ENCODE data around the gene PAK4.

The PAK4 gene

GRCh38 chr19:39167461-39168257 is 42.1 kb downstream of the PAK4 start:
- no peak for DNase-seq

DNA sequence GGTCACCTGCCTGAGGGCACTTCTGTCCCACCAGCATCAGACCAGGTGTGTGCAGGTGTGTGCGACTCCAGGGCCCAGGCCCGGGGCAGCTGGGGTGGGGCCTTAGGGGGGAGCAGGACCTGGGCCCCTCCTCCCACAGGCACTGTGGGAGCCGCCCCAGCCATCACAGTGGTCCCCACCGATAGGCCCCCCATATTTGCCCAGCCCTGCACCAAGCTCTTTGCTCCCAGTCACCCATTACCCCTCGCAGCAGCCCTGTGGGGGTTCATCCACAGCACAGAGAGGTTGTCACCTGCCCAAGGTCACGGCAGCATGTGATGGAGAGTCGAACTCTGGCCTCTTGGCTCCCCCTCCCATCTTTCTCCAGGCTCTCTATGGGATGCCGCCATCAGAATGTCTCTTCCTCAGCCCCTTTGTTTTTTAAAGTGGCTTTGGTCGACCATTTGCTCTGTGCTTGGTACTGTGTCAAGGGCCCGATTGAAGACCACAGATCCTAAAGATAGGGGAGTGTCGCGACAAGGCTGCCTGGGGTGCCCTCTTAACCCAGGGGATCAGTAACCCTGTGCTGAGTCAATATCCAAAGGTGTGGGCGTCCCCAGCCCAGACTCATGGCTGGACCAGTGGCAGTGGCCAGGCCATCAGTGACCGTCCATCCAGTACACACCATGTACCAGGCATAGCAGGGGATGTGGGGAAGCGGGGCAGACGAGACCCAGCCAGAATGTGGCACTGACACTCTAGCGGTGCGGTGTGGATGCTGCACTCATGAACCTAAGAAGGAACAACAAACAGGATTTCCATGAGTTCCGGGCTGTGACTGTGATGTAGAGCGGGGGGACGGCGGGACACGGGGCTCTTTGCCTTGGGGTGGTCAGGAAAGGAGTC is 42.9 kb downstream of the PAK4 start:
- DNase-seq: no peak

DNA sequence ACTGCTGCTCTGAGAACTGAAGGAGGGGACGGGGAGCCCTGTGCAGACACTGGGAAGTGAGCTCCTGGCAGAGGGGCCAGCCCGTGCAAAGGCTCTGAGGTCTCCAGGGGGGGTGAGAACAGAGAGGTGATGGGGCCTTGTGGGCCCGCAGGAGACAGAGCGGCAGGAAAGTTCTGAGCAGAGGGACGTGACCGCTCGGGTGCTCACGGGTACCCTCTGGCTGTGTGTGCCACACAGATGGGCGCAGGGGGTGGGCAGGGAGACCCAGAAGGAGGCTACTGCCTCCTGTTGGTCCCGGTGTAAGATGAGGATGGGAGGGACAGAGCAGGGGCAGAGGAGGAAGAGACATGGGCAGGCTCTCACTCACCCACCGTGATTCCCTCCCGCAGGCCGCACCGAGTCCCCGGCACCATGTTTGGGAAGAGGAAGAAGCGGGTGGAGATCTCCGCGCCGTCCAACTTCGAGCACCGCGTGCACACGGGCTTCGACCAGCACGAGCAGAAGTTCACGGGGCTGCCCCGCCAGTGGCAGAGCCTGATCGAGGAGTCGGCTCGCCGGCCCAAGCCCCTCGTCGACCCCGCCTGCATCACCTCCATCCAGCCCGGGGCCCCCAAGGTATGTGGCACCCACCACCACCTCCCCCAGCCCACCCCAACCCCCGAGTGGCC is 43.7 kb downstream of the PAK4 start:
- no peak for DNase-seq

GRCh38 chr19:39170386-39171231 is 45.0 kb downstream of the PAK4 start:
- DNase-seq: no peak

GRCh38 chr19:39171479-39172465 is 46.2 kb downstream of the PAK4 start:
- no peak for DNase-seq

DNA sequence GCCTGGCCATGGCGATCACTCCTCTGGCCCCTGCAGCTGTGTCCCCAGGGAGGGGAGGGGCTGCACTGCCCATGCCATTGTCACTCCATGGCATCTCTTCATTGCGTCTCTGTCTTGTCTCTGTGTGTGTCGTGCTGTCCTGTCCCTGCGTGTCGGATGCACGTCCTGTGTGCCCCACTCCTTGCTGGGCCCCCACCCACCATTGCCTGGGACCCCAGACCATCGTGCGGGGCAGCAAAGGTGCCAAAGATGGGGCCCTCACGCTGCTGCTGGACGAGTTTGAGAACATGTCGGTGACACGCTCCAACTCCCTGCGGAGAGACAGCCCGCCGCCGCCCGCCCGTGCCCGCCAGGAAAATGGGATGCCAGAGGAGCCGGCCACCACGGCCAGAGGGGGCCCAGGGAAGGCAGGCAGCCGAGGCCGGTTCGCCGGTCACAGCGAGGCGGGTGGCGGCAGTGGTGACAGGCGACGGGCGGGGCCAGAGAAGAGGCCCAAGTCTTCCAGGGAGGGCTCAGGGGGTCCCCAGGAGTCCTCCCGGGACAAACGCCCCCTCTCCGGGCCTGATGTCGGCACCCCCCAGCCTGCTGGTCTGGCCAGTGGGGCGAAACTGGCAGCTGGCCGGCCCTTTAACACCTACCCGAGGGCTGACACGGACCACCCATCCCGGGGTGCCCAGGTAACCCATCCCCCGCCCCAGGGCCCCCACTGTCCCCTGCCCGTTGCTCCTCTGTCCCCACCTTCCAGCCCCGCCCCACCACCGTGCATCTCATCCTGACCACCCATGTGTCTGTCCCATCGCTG is 47.3 kb downstream of the PAK4 start:
- DNase-seq: no peak

DNA sequence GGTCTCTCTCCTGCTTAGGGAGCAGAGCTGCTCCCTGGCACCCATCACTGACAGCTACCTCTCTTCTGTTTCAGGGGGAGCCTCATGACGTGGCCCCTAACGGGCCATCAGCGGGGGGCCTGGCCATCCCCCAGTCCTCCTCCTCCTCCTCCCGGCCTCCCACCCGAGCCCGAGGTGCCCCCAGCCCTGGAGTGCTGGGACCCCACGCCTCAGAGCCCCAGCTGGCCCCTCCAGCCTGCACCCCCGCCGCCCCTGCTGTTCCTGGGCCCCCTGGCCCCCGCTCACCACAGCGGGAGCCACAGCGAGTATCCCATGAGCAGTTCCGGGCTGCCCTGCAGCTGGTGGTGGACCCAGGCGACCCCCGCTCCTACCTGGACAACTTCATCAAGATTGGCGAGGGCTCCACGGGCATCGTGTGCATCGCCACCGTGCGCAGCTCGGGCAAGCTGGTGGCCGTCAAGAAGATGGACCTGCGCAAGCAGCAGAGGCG is 48.0 kb downstream of the PAK4 start:
- no peak for DNase-seq

DNA sequence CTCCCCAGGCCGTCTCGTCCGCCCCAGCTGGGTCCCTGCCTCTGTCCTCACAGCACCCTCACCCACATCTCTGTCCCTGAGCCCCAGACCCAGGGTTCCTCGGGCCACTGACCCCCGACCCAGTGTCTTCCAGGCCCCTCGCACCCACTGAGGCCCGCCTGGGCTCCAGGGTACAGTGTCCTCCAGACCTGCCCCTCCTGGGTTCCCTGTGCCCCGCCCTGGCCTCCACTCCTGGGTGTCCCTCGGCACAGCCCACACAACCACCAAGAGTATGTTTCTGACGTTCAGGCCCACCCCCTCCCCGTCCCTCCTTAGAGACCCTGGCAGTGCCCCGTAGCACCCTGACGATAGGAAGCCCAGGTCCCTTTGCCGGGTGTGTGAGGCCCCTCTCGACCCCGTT is 48.6 kb downstream of the PAK4 start:
- no peak for DNase-seq

GRCh38 chr19:39174558-39175544 is 49.3 kb downstream of the PAK4 start:
- no peak for DNase-seq

- no peak for DNase-seq
Measured at GRCh38 chr19:39175564-39175963, 50.0 kb downstream of the PAK4 start.

- no peak for DNase-seq
Measured at GRCh38 chr19:39177110-39177699, 51.6 kb downstream of the PAK4 start.

GRCh38 chr19:39177736-39178135 is 52.1 kb downstream of the PAK4 start:
- no peak for DNase-seq

GRCh38 chr19:39178296-39179006 is 52.9 kb downstream of the PAK4 start:
- DNase-seq: no peak

DNA sequence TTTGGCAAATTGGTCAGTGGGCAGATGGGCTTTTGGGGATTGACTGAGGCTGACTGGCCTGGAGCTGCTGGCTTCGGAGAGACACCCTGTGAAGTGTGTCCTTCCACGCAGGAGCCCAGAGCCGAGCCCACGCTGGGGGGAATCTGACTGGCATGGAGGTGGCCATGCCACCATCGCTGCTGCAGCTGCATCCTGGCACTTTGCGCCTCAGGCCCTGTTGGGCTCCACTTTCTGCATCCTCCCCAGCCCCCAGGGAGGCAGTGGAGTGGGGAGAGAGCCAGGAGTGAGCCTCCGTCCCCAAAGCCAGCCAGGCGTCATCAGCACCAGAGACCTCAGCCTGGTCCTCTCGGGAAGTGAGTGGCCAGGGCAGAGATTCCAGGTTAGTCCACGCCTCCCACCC is 54.2 kb downstream of the PAK4 start:
- no peak for DNase-seq

GRCh38 chr19:39180749-39181148 is 55.2 kb downstream of the PAK4 start:
- no peak for DNase-seq

- DNase-seq: no peak
Measured at GRCh38 chr19:39181500-39182173, 56.1 kb downstream of the PAK4 start.

DNA sequence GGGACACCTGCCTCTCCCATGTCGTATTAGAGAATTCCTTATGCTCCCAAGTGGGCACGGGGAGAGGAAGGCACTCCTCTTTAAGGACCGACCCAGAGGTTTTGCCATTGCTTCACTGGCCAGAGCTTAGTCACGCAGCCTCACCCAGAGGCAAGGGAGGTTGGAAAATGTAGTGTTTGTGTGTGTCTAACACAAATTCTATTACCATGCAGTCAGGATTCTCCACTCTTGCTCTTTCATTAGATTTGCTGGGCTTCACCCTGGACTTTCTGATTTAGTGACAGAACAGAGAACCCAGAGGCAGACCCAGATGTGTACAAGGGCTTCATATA is 56.6 kb downstream of the PAK4 start:
- no peak for DNase-seq
